ENCODE measurements around the gene WNT16. TPM values are rescaled to one million over a fixed set of nuclear protein-coding genes. Genes with fewer than 3 reads are reported as not detected.

Gene WNT16
- total RNA-seq, 1 experiment from 2014 or later = not detected

DNA sequence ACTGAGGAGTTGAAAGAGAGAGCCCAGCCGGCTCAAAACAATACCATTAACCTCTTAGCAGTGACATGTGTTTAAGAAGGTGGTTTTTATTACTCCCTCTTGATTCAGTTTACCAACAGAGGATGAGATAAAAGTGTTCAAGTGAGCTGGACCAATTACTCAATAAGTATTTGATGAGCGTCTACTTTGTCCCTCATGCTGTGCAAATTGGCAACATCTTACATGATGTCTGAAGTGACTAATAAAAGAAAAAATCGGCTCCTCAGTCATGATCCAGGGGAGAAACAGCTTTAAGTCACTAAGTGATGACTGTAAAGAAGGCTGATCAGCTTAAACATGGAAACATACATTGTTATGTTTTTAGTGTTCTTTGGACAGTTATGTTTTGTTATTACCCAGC, 7.8 kb downstream of the WNT16 start:
- no TSS peak for BruUV-seq (replicated peaks)

DNA sequence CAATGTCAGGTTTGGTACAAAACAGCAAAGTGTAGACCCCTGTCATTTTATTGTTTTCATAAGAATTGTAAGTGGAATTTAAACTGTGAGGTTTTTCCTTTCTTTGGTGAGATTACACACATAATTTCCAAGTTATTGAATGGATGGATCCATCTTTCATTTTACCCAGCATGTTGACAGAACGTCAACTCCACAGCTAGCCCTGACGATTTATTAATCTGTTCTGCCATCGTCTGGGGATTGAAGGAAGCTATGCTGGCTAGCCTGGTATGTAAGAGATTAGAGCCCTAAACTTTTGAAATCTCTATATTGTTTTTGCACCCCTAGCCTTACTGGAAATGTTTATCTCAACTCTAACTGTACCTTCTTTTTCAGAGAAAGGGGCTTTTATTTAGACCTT, 8.6 kb downstream of the WNT16 start:
- H3K4me1 Mint-ChIP-seq (ENCODE audit: low read depth, unreplicated experiment) = no peaks in the 10 kb centered on the region
- no peak overlapping the region for H3K4me3 Mint-ChIP-seq (ENCODE audit: low read depth, unreplicated experiment)
- peak; percentile 16 for DNase-seq
- intact Hi-C loops (cut with micrococcal nuclease; ENCODE audit: unreplicated experiment) = loop anchor here (2.0 to 10.0 kb wide), 2 partner anchors 211 to 353 kb away; partner anchors contain the start of gene CPED1
- no peaks in the 10 kb centered on the region for H3K9me3 Mint-ChIP-seq (ENCODE audit: low read depth, unreplicated experiment)
- H3K36me3 Mint-ChIP-seq (ENCODE audit: insufficient read depth, unreplicated experiment) = peaks cover 12% of the 10 kb centered on the region
- CTCF ChIA-PET = interaction anchor here (0.8 kb wide), 1 partner anchor 210 kb away, joined by 3 read pairs; no protein-coding TSS in a partner anchor
- no TSS peak for BruUV-seq (replicated peaks)
- no peaks in the 10 kb centered on the region for H3K27me3 Mint-ChIP-seq (ENCODE audit: unreplicated experiment)
- TF ChIP-seq, protein P1, sequence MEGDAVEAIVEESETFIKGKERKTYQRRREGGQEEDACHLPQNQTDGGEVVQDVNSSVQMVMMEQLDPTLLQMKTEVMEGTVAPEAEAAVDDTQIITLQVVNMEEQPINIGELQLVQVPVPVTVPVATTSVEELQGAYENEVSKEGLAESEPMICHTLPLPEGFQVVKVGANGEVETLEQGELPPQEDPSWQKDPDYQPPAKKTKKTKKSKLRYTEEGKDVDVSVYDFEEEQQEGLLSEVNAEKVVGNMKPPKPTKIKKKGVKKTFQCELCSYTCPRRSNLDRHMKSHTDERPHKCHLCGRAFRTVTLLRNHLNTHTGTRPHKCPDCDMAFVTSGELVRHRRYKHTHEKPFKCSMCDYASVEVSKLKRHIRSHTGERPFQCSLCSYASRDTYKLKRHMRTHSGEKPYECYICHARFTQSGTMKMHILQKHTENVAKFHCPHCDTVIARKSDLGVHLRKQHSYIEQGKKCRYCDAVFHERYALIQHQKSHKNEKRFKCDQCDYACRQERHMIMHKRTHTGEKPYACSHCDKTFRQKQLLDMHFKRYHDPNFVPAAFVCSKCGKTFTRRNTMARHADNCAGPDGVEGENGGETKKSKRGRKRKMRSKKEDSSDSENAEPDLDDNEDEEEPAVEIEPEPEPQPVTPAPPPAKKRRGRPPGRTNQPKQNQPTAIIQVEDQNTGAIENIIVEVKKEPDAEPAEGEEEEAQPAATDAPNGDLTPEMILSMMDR (IDR thresholded peaks at IDR 0.05; ENCODE audit: unreplicated experiment) = no peak
- H3K27ac Mint-ChIP-seq (ENCODE audit: unreplicated experiment) = no peak overlapping the region

More for the DNA sequence above, 7.8 kb downstream of the WNT16 start:
- TF ChIP-seq, protein P1 (IDR thresholded peaks at IDR 0.05; ENCODE audit: unreplicated experiment) = no peak
- Mint-ChIP-seq H3K27me3 (ENCODE audit: unreplicated experiment) (no peaks in the 10 kb centered on the region), H3K36me3 (ENCODE audit: insufficient read depth, unreplicated experiment) (peaks cover 3% of the 10 kb centered on the region), H3K4me3 (ENCODE audit: low read depth, unreplicated experiment) (no peak overlapping the region), H3K4me1 (ENCODE audit: low read depth, unreplicated experiment) (no peaks in the 10 kb centered on the region), H3K27ac (ENCODE audit: unreplicated experiment) (no peak overlapping the region), H3K9me3 (ENCODE audit: low read depth, unreplicated experiment) (no peaks in the 10 kb centered on the region)
- DNase-seq = no peak
- CTCF ChIA-PET = no interaction called here
- intact Hi-C loops (cut with micrococcal nuclease; ENCODE audit: unreplicated experiment) = loop anchor here (2.0 to 10.0 kb wide), 2 partner anchors 210 to 352 kb away; partner anchors contain the start of gene CPED1

DNA sequence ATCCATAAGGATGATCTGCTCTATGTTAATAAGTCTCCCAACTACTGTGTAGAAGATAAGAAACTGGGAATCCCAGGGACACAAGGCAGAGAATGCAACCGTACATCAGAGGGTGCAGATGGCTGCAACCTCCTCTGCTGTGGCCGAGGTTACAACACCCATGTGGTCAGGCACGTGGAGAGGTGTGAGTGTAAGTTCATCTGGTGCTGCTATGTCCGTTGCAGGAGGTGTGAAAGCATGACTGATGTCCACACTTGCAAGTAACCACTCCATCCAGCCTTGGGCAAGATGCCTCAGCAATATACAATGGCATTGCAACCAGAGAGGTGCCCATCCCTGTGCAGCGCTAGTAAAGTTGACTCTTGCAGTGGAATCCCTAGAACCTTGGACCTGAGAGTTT, 10.3 kb downstream of the WNT16 start:
- DNase-seq = no peak
- H3K4me3 Mint-ChIP-seq (ENCODE audit: low read depth, unreplicated experiment) = no peak overlapping the region
- intact Hi-C loops (cut with micrococcal nuclease; ENCODE audit: unreplicated experiment) = loop anchor here (10.0 kb wide), 1 partner anchor 354 kb away; the partner anchor contains the start of gene CPED1
- TF ChIP-seq, protein P1 (IDR thresholded peaks at IDR 0.05; ENCODE audit: unreplicated experiment) = no peak
- no peaks in the 10 kb centered on the region for H3K9me3 Mint-ChIP-seq (ENCODE audit: low read depth, unreplicated experiment)
- H3K27ac Mint-ChIP-seq (ENCODE audit: unreplicated experiment) = no peak overlapping the region
- BruUV-seq (replicated peaks) = no TSS peak
- CTCF ChIA-PET = no interaction called here
- H3K36me3 Mint-ChIP-seq (ENCODE audit: insufficient read depth, unreplicated experiment) = peaks cover 15% of the 10 kb centered on the region
- H3K27me3 Mint-ChIP-seq (ENCODE audit: unreplicated experiment) = no peaks in the 10 kb centered on the region
- H3K4me1 Mint-ChIP-seq (ENCODE audit: low read depth, unreplicated experiment) = no peaks in the 10 kb centered on the region

DNA sequence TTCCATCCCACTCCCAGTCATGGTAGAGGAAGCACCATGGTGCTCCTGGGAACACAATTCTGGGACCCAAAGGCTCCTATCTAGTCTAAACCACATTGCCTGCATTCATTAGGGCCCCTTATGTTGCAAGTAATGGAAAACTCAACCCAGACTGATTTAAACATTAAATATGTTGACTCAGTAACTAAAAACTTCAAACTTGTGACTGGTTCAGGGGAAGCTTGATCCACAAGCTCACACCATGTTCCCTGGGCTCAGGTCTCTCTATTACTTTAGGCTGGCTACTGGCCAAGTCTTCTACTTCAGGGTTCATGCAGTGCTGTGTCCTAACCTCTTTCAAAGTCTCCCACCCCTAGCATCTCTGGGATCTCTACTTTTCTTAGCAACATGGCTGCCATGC, 13.1 kb downstream of the WNT16 start:
- BruUV-seq (replicated peaks) = no TSS peak
- H3K4me3 Mint-ChIP-seq (ENCODE audit: low read depth, unreplicated experiment) = no peak overlapping the region
- CTCF ChIA-PET = no interaction called here
- no peaks in the 10 kb centered on the region for H3K4me1 Mint-ChIP-seq (ENCODE audit: low read depth, unreplicated experiment)
- H3K9me3 Mint-ChIP-seq (ENCODE audit: low read depth, unreplicated experiment) = no peaks in the 10 kb centered on the region
- H3K27ac Mint-ChIP-seq (ENCODE audit: unreplicated experiment) = peak overlapping the region; percentile 27
- H3K27me3 Mint-ChIP-seq (ENCODE audit: unreplicated experiment) = no peaks in the 10 kb centered on the region
- intact Hi-C loops (cut with micrococcal nuclease; ENCODE audit: unreplicated experiment) = no loop called here
- TF ChIP-seq, protein P1 (IDR thresholded peaks at IDR 0.05; ENCODE audit: unreplicated experiment) = no peak
- no peak for DNase-seq
- peaks cover 36% of the 10 kb centered on the region for H3K36me3 Mint-ChIP-seq (ENCODE audit: insufficient read depth, unreplicated experiment)
